ENCODE results near the gene TACC2. TPM values are rescaled to one million over a fixed set of nuclear protein-coding genes. Genes with fewer than 3 reads are reported as not detected.

The TACC2 gene
- total RNA-seq, 1 donor from 2014 or later: 400 TPM

GRCh38 chr10:122157451-122157850 lies 168.5 kb downstream of the TACC2 start:
- no peaks in the 10 kb centered on the region for H3K27me3 ChIP-seq (ENCODE audit: low read depth)
- H3K4me3 ChIP-seq: no peak overlapping the region
- no peak overlapping the region for H3K27ac ChIP-seq (replicated peaks)
- intact Hi-C loops (cut with micrococcal nuclease): no loop called here
- H3K9me3 ChIP-seq (replicated peaks): no peaks in the 10 kb centered on the region
- TF ChIP-seq CTCF (IDR thresholded peaks at IDR 0.05; ENCODE audit: borderline replicate concordance): no peak
- DNase-seq: no peak
- peaks cover 66% of the 10 kb centered on the region for H3K4me1 ChIP-seq
- peaks cover 20% of the 10 kb centered on the region for H3K36me3 ChIP-seq

GRCh38 chr10:122158362-122158761 lies 169.4 kb downstream of the TACC2 start:
- Histone ChIP-seq H3K27ac (replicated peaks) (no peak overlapping the region), H3K36me3 (peaks cover 20% of the 10 kb centered on the region), H3K27me3 (ENCODE audit: low read depth) (no peaks in the 10 kb centered on the region), H3K4me3 (no peak overlapping the region), H3K4me1 (peaks cover 66% of the 10 kb centered on the region), H3K9me3 (replicated peaks) (no peaks in the 10 kb centered on the region)
- TF ChIP-seq CTCF (IDR thresholded peaks at IDR 0.05; ENCODE audit: borderline replicate concordance): no peak
- DNase-seq: no peak
- intact Hi-C loops (cut with micrococcal nuclease): no loop called here

- Histone ChIP-seq H3K27ac (replicated peaks) (peak overlapping the region; percentile 21), H3K9me3 (replicated peaks) (no peaks in the 10 kb centered on the region), H3K36me3 (peaks cover 20% of the 10 kb centered on the region), H3K27me3 (ENCODE audit: low read depth) (no peaks in the 10 kb centered on the region), H3K4me1 (peaks cover 66% of the 10 kb centered on the region), H3K4me3 (no peak overlapping the region)
- intact Hi-C loops (cut with micrococcal nuclease): no loop called here
- no peak for DNase-seq
- no peak for TF ChIP-seq CTCF (IDR thresholded peaks at IDR 0.05; ENCODE audit: borderline replicate concordance)
Measured at GRCh38 chr10:122159141-122159970, 170.4 kb downstream of the TACC2 start.

- peaks cover 20% of the 10 kb centered on the region for H3K36me3 ChIP-seq
- DNase-seq: no peak
- intact Hi-C loops (cut with micrococcal nuclease): no loop called here
- peaks cover 69% of the 10 kb centered on the region for H3K4me1 ChIP-seq
- H3K9me3 ChIP-seq (replicated peaks): no peaks in the 10 kb centered on the region
- TF ChIP-seq CTCF (IDR thresholded peaks at IDR 0.05; ENCODE audit: borderline replicate concordance): no peak
- H3K4me3 ChIP-seq: no peak overlapping the region
- no peaks in the 10 kb centered on the region for H3K27me3 ChIP-seq (ENCODE audit: low read depth)
- no peak overlapping the region for H3K27ac ChIP-seq (replicated peaks)
Measured at GRCh38 chr10:122161795-122162194, 172.8 kb downstream of the TACC2 start.

GRCh38 chr10:122162671-122163173 lies 173.8 kb downstream of the TACC2 start:
- Histone ChIP-seq H3K4me3 (peak overlapping the region; percentile 60), H3K4me1 (peaks cover 71% of the 10 kb centered on the region), H3K27ac (replicated peaks) (peak overlapping the region; percentile 4), H3K9me3 (replicated peaks) (no peaks in the 10 kb centered on the region), H3K36me3 (peaks cover 20% of the 10 kb centered on the region), H3K27me3 (ENCODE audit: low read depth) (no peaks in the 10 kb centered on the region)
- intact Hi-C loops (cut with micrococcal nuclease): no loop called here
- no peak for TF ChIP-seq CTCF (IDR thresholded peaks at IDR 0.05; ENCODE audit: borderline replicate concordance)
- DNase-seq: no peak
